Heart right ventricle (tissue), 16 donors: Measurements from ENCODE around the gene WDR18. TPM values are rescaled to one million over a fixed set of nuclear protein-coding genes. Genes with fewer than 3 reads are reported as not detected.

ENCODE experiments used
- ATAC-seq, 8 donors: fragments of 200-7000 bp; cut with Tn5 transposase; one replicate each; pipeline ENCODE4 v1.9.1; 2020; ENCODE audit warnings: mild to moderate bottlenecking in 8 of 8, moderate library complexity in 8 of 8, moderate number of reproducible peaks in 1 of 8
- DNase-seq, 2 donors: peaks; one replicate each; pipeline ENCODE4 v3.0.0-alpha.2; 2020
- H3K27ac ChIP-seq, 10 donors: fragments of 200-600 bp; sonication (generic) in 2 of 10; one replicate each; pipeline versions ENCODE4 v1.5.0 to v1.8.0; 2020 to 2022; ENCODE audit warnings: mild to moderate bottlenecking in 3 of 10
- H3K27me3 ChIP-seq, 7 donors: fragments of 200-600 bp; one replicate each; pipeline ENCODE4 v1.8.0; 2021 to 2022; ENCODE audit warnings: mild to moderate bottlenecking in 2 of 7
- H3K36me3 ChIP-seq, 9 donors: fragments of 200-600 bp; sonication (generic) in 1 of 9; one replicate each; pipeline versions ENCODE4 v1.5.0 to v1.8.0; 2020 to 2022; ENCODE audit warnings: mild to moderate bottlenecking in 2 of 9
- H3K4me1 ChIP-seq, 9 donors: fragments of 200-600 bp; sonication (generic) in 1 of 9; one replicate each; pipeline versions ENCODE4 v1.5.0 to v1.8.0; 2020 to 2022; ENCODE audit warnings: mild to moderate bottlenecking in 4 of 9
- H3K4me3 ChIP-seq, 10 donors: fragments of 200-600 bp; sonication (generic) in 2 of 10; one replicate each; pipeline versions ENCODE4 v1.5.0 to v1.8.0; 2020 to 2022; ENCODE audit warnings: mild to moderate bottlenecking in 7 of 10, moderate library complexity in 2 of 10
- H3K9me3 ChIP-seq, 11 donors: fragments of 200-600 bp in 10 of 11; sonication (generic) in 2 of 11; one replicate each; pipeline versions ENCODE4 v1.5.0 to v1.8.0; 2013 to 2022; ENCODE audit warnings: mild to moderate bottlenecking in 2 of 11, control low read depth in 1 of 11, moderate library complexity in 1 of 11
- WGBS, 2 donors: extraction: QIAGEN DNeasy Blood & Tissue Kit; methylation state at CpG; one replicate each; pipeline ENCODE4 v1.1.7; 2013; ENCODE audit warnings: inconsistent platforms in 1 of 2; 5-methylcytosine and 5-hydroxymethylcytosine counted together
- intact Hi-C, 10 donors: fragments of 100-400 bp; cut with DNase I; formaldehyde crosslinking; loops; one replicate each; pipeline versions ENCODE4 v1.11.1 to v1.14.2; 2022
- polyA plus RNA-seq, 2 donors: library from polyadenylated mRNA; stranded (reverse); fragments of 200-250 nt; gene quantifications; one replicate each; pipeline ENCODE4 v1.2.3, GENCODE V29; 2013
- total RNA-seq, 10 donors: library from RNA; stranded (reverse); fragmentation: NEBNext Ultra II Directional in 3 of 10; extraction: Animal tissue kit (Norgen Biotek cat#: 25700) in 3 of 10; gene quantifications; one replicate each; pipeline versions ENCODE4 v1.2.1 to v1.2.4, GENCODE V29; 2021 to 2023
- TF ChIP-seq, protein P1 (sequence below), 9 donors: fragments of 200-600 bp; sonication (generic) in 2 of 9; IDR thresholded peaks; one replicate each; pipeline versions ENCODE4 v1.5.0 to v1.8.0; 2021 to 2022; ENCODE audit warnings: antibody characterized with exemption in 9 of 9, mild to moderate bottlenecking in 5 of 9, moderate library complexity in 1 of 9
- donor health status: Arrhythmogenic right ventricular cardiomyopathy.
- donor health status: ischemic (EF 13 %, LVEDD 7.1; RV severe dilation, severe dysfunction).
- donor health status: healthy with polysubstance abuse.
- donor health status: DM: no; HTN: yes; CAD: no.
- donor health status: DM: no; HTN: no; CAD: no.
- donor health status: ischemic (EF 25% LVEDD 6.9; RV normal size, moderate dysfunction).
- donor health status: ischemic (EF 25% LVEDD 5.7; RV mildly dilated, moderate dysfunction).
- donor health status: healthy.
- donor health status: DM: yes; HTN: yes; CAD: no.
- donor health status: Ischemic cardiomyopathy.
- donor health status: ischemic (EF 35%, LVEDD 5.7; RV mildly dilated, moderate dysfunction).
- donor health status: nonischemic (EF 11% LVEDD 7.7; RV severe dilation, severe dysfunction).
- donor health status: DM: yes; HTN: yes; CAD: no.
- donor health status: PGD.
- donor health status: ischemic (EF 29% LVEDD 5.4; RV normal size, mild dysfunction).
- donor health status: nonischemic (EF 23%, LVEDD 6.1; RV moderate dilation, normal function).

The WDR18 gene
- total and polyA plus RNA-seq, 12 donors = 17.3 to 66.4 (median 21.0) TPM

DNA sequence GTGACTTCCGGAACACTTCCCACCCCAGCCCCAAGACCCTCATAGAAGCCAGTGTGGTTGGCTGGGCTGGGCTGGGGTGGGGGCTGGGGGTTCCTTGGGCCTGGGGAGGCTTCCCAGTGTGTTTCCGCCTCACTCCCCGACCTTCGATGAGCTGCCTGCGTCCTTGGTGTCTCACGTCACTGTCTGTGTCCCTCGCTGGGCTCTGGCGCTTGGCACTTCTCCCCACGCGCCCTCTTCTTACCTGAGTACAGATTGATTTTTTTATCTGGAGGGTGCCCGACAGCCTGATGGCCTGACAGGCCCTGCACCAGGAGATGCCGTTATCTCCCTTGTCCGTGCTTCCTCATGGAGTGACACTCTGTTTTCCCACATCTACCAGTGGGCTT, 8.5 kb downstream of the WDR18 start:
- peaks cover 0 to 56% (median 20%) of the 10 kb centered on the region in 9 donors for H3K36me3 ChIP-seq
- H3K27me3 ChIP-seq = peaks cover 10 to 29% (median 27%) of the 10 kb centered on the region in 7 donors
- DNase-seq (no peak), ATAC-seq (no peak)
- peaks cover 0 to 11% (median 7%) of the 10 kb centered on the region in 9 donors for H3K4me1 ChIP-seq
- TF ChIP-seq, protein P1, sequence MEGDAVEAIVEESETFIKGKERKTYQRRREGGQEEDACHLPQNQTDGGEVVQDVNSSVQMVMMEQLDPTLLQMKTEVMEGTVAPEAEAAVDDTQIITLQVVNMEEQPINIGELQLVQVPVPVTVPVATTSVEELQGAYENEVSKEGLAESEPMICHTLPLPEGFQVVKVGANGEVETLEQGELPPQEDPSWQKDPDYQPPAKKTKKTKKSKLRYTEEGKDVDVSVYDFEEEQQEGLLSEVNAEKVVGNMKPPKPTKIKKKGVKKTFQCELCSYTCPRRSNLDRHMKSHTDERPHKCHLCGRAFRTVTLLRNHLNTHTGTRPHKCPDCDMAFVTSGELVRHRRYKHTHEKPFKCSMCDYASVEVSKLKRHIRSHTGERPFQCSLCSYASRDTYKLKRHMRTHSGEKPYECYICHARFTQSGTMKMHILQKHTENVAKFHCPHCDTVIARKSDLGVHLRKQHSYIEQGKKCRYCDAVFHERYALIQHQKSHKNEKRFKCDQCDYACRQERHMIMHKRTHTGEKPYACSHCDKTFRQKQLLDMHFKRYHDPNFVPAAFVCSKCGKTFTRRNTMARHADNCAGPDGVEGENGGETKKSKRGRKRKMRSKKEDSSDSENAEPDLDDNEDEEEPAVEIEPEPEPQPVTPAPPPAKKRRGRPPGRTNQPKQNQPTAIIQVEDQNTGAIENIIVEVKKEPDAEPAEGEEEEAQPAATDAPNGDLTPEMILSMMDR (IDR thresholded peaks at IDR 0.05) = no peak
- WGBS, 2 donors = 88 to 90% methylated on average over 13 of the region's 13 CpGs
- no peak overlapping the region for H3K27ac ChIP-seq
- intact Hi-C loops = no loop called here
- H3K4me3 ChIP-seq = no peak overlapping the region
- H3K9me3 ChIP-seq = no peaks in the 10 kb centered on the region

DNA sequence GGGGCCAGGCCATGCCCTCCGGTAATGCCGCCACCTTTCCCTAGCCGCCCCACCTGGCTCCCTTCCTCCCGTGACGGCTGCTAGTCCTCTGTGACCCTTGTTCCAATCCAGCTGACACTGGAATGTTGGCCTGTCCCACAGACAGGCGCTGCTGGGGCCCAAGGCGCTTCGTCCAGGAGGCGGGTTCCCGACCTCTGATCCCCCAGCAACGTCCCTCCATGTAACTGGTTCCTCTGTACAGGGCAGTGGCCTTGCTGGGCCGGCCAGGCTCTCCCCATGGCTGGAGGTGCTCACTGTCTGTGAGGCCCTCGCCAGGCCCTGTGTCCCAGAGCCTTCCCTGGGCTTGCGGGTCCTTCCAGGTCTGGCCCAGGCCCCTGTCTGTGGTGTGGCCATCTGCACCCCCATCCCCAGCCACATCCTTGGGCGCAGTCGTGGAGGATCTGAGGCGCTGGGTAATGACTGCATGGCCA, 9.3 kb downstream of the WDR18 start:
- Histone ChIP-seq H3K4me1 (peaks cover 0 to 11% (median 7%) of the 10 kb centered on the region in 9 donors), H3K9me3 (no peaks in the 10 kb centered on the region), H3K27ac (no peak overlapping the region), H3K36me3 (peaks cover 0 to 51% (median 20%) of the 10 kb centered on the region in 9 donors), H3K4me3 (no peak overlapping the region), H3K27me3 (peaks cover 10 to 36% (median 33%) of the 10 kb centered on the region in 7 donors)
- intact Hi-C loops = no loop called here
- TF ChIP-seq, protein P1 (IDR thresholded peaks at IDR 0.05) = no peak
- WGBS, 2 donors = 89 to 92% methylated on average over 17 of the region's 17 CpGs
- ATAC-seq (no peak), DNase-seq (no peak)

DNA sequence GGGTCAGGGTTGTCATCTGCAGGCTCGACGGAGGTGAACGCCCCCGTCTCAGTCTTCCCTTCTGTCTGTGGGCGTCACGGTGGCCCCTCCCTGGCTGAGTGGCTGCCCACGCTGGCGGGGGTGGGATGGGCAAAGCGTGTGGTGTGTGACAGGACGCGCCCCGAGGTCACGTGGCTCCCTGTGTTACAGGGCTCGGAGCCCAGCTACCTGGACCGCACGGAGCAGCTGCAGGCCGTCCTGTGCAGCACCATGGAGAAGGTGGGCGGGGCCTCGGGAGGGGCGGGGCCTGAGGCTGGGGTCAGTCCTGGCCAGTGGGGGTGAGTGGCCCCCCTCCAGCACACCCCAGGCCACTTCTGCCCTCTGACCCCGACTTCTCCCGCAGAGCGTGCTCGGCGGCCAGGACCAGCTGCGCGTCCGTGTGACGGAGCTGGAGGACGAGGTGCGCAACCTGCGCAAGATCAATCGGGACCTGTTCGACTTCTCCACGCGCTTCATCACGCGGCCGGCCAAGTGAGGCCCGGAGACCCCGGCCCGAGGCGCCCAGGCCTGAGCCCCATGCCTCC, 9.8 kb downstream of the WDR18 start:
- intact Hi-C loops = no loop called here
- peaks cover 0 to 47% (median 20%) of the 10 kb centered on the region in 9 donors for H3K36me3 ChIP-seq
- H3K27ac ChIP-seq = no peak overlapping the region
- H3K4me3 ChIP-seq = no peak overlapping the region
- TF ChIP-seq, protein P1 (IDR thresholded peaks at IDR 0.05) = no peak
- no peaks in the 10 kb centered on the region for H3K9me3 ChIP-seq
- ATAC-seq (peak in 1 of 8 donors; percentile 23), DNase-seq (no peak)
- peaks cover 0 to 11% (median 7%) of the 10 kb centered on the region in 9 donors for H3K4me1 ChIP-seq
- 89 to 92% methylated on average over 43 of the region's 43 CpGs for WGBS, 2 donors
- peaks cover 10 to 40% (median 37%) of the 10 kb centered on the region in 7 donors for H3K27me3 ChIP-seq

DNA sequence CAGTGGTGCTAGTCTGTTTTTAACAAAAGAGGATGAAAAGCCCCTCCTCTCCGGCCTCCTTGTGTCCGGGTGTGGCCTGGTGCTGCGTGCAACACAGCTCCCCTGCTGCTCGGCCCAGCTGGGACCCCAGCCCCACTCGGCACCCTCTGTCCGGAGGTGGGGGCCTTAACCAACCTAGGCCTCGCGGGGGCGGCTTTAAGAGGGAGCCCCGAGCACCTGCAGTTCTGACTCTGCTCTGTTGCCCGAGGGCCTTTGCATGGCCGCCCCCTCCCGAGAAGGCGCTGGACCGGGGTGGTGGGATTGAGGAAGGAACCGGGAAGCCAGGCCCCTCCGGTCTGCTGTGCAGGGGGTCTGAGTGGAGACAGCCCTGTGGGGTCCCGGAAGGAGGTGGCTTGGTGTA, 10.4 kb downstream of the WDR18 start:
- ATAC-seq (no peak), DNase-seq (no peak)
- WGBS, 2 donors = 93 to 94% methylated on average over 18 of the region's 18 CpGs
- no peaks in the 10 kb centered on the region for H3K9me3 ChIP-seq
- no peak overlapping the region for H3K4me3 ChIP-seq
- H3K27me3 ChIP-seq = peaks cover 14 to 46% (median 43%) of the 10 kb centered on the region in 7 donors
- intact Hi-C loops = no loop called here
- H3K36me3 ChIP-seq = peaks cover 0 to 47% (median 19%) of the 10 kb centered on the region in 9 donors
- no peak overlapping the region for H3K27ac ChIP-seq
- peaks cover 0 to 11% (median 7%) of the 10 kb centered on the region in 9 donors for H3K4me1 ChIP-seq
- TF ChIP-seq, protein P1 (IDR thresholded peaks at IDR 0.05) = no peak
